Stimulated activated CD8-positive, alpha-beta memory T cell treated with anti-CD3 and anti-CD28 coated beads, Interleukin-12 subunit alpha, Interleukin-12 subunit beta, amount 100 ng/mL, for 24 hours (primary cell): ENCODE data around the gene RGS11.
"Not testable (repeated sequence)": the region's sequence is repeated elsewhere in the genome, so short reads cannot be mapped to it uniquely, and the experiment has no call there.

ENCODE experiments used
- DNase-seq: peaks from one replicate; pipeline ENCODE4 v3.0.0-alpha.2; 2020; ENCODE audit errors: extremely low read depth

RGS11 gene

GRCh38 chr16:263182-263774 lies 12.5 kb downstream of the RGS11 start:
- no peak for DNase-seq

- no peak for DNase-seq
These were observed 13.5 kb downstream of the RGS11 start for GRCh38 chr16:262121-262745.

- DNase-seq, result no peak
These were observed 14.6 kb downstream of the RGS11 start for GRCh38 chr16:261031-261691.

- DNase-seq, result no peak
These were observed 15.4 kb downstream of the RGS11 start for GRCh38 chr16:260326-260725.

GRCh38 chr16:259814-260253 lies 15.9 kb downstream of the RGS11 start:
- no peak for DNase-seq

- no peak for DNase-seq
These were observed 16.5 kb downstream of the RGS11 start for GRCh38 chr16:259226-259625.

- DNase-seq, result not testable (repeated sequence)
These were observed 17.7 kb downstream of the RGS11 start for GRCh38 chr16:258091-258490.

- DNase-seq, result no peak
These were observed 20.6 kb downstream of the RGS11 start for GRCh38 chr16:255183-255582.

GRCh38 chr16:254461-254860 lies 21.3 kb downstream of the RGS11 start:
- no peak for DNase-seq

GRCh38 chr16:253833-254232 lies 21.9 kb downstream of the RGS11 start:
- no peak for DNase-seq

GRCh38 chr16:252366-253337 lies 23.1 kb downstream of the RGS11 start:
- DNase-seq, result no peak

GRCh38 chr16:249431-249830 lies 26.3 kb downstream of the RGS11 start:
- DNase-seq, result no peak

- DNase-seq, result no peak
These were observed 28.7 kb downstream of the RGS11 start for GRCh38 chr16:247027-247426.

- no peak for DNase-seq
These were observed 30.6 kb downstream of the RGS11 start for GRCh38 chr16:245105-245504.

GRCh38 chr16:243348-243747 lies 32.4 kb downstream of the RGS11 start:
- no peak for DNase-seq

- DNase-seq, result no peak
These were observed 33.5 kb downstream of the RGS11 start for GRCh38 chr16:242281-242680.

GRCh38 chr16:240559-240958 lies 35.2 kb downstream of the RGS11 start:
- no peak for DNase-seq

GRCh38 chr16:239948-240277 lies 35.8 kb downstream of the RGS11 start:
- no peak for DNase-seq

GRCh38 chr16:234468-235305 lies 41.1 kb downstream of the RGS11 start, which contains the start of gene FAM234A:
FAM234A (plus strand) TSS chr16:234821; CDS start chr16:254414, 19,593 bp downstream.
- peak; percentile 87 for DNase-seq

GRCh38 chr16:230949-231348 lies 44.8 kb downstream of the RGS11 start:
- no peak for DNase-seq

GRCh38 chr16:230351-230750 lies 45.4 kb downstream of the RGS11 start:
- DNase-seq, result not testable (repeated sequence)
